AG04449 (cell line): ENCODE measurements around the gene CBY2.

Experiments
- CTCF ChIA-PET: fragments of 350-600 bp; formaldehyde crosslinking; extraction: SDS; loops from one replicate; lab custom pipeline; 2021; ENCODE audit warnings: antibody characterized with exemption; lab: Yijun Ruan, JAX
- POLR2A ChIA-PET: fragments of 400-600, 350-600 bp; formaldehyde crosslinking; extraction: SDS; loops from one replicate; lab custom pipeline; 2020; ENCODE audit warnings: antibody characterized with exemption, inconsistent platforms; lab: Yijun Ruan, JAX
- DNase-seq: peaks from one replicate; pipeline ENCODE4 v3.0.0-alpha.2; 2010; ENCODE audit warnings: low read depth, low spot score
- H3K4me3 ChIP-seq: 2 replicates; pipeline ENCODE4 v1.5.1; 2011; ENCODE audit warnings: low read depth, mild to moderate bottlenecking, control low read depth, low read length
- CTCF ChIP-seq: IDR thresholded peaks from one replicate; pipeline ENCODE4 v1.5.1; 2011; ENCODE audit warnings: mild to moderate bottlenecking, moderate library complexity, low read length, control low read depth, inconsistent platforms; ENCODE audit not compliant: insufficient read depth; ENCODE audit errors: missing control alignments

The CBY2 gene

GRCh38 chr13:45700971-45701900 is 884 bp upstream of the CBY2 start:
- POLR2A ChIA-PET, result no interaction called here
- no peak for TF ChIP-seq CTCF
- no peak overlapping the region for H3K4me3 ChIP-seq
- CTCF ChIA-PET, result no interaction called here
- no peak for DNase-seq

- TF ChIP-seq CTCF, result no peak
- DNase-seq, result no peak
- H3K4me3 ChIP-seq, result no peak overlapping the region
- ChIA-PET POLR2A (no interaction called here), CTCF (no interaction called here)
Observed at GRCh38 chr13:45702869-45703391, 810 bp downstream of the CBY2 start.

- no peak overlapping the region for H3K4me3 ChIP-seq
- POLR2A ChIA-PET, result no interaction called here
- CTCF ChIA-PET, result interaction anchor here (1.1 kb wide), 1 partner anchor 10 kb away, joined by 3 read pairs; no protein-coding TSS in a partner anchor
- DNase-seq, result no peak
- no peak for TF ChIP-seq CTCF
Observed at GRCh38 chr13:45704211-45704739, 2.2 kb downstream of the CBY2 start.

- TF ChIP-seq CTCF, result no peak
- no peak for DNase-seq
- ChIA-PET CTCF (interaction anchor here (1.1 kb wide), 1 partner anchor 9 kb away, joined by 3 read pairs; no protein-coding TSS in a partner anchor), POLR2A (no interaction called here)
- H3K4me3 ChIP-seq, result no peak overlapping the region
Observed at GRCh38 chr13:45704854-45705695, 3.0 kb downstream of the CBY2 start.

- CTCF ChIA-PET, result no interaction called here
- TF ChIP-seq CTCF, result no peak
- DNase-seq, result no peak
- H3K4me3 ChIP-seq, result no peak overlapping the region
- POLR2A ChIA-PET, result interaction anchor here (0.6 kb wide), 1 partner anchor 99 kb away, joined by 3 read pairs; no protein-coding TSS in a partner anchor
Observed at GRCh38 chr13:45705918-45706317, 3.8 kb downstream of the CBY2 start.
